SK-N-SH treated with all-trans-retinoic acid at 6 μM for 48 hours (cell line): ENCODE data around the gene ITIH4.

ENCODE experiments used
- ATAC-seq: fragments of 200-7000 bp; cut with Tn5 transposase; 3 replicates; pipeline ENCODE4 v1.9.1; 2020; ENCODE audit warnings: mild to moderate bottlenecking, moderate library complexity
- ARNTL ChIP-seq: fragments of 450-650 bp; formaldehyde crosslinking; IDR thresholded peaks from 2 replicates; pipeline ENCODE4 v1.5.0; 2020; ENCODE audit warnings: low read depth, mild to moderate bottlenecking, moderate library complexity, borderline replicate concordance
- BACH2 ChIP-seq: fragments of 250-450 bp; sonication (Bioruptor Pico); IDR thresholded peaks from 2 replicates; pipeline ENCODE4 v1.9.0; 2021; ENCODE audit warnings: mild to moderate bottlenecking, borderline replicate concordance
- CSDC2 ChIP-seq: fragments of 250-450 bp; sonication (Bioruptor Pico); IDR thresholded peaks from 2 replicates; pipeline ENCODE4 v1.5.0; 2020; ENCODE audit warnings: mild to moderate bottlenecking, moderate library complexity
- CSRNP3 ChIP-seq: fragments of 250-450 bp; sonication (Bioruptor Pico); IDR thresholded peaks from 2 replicates; pipeline ENCODE4 v1.5.1; 2021; ENCODE audit warnings: mild to moderate bottlenecking, moderate library complexity
- ESRRG ChIP-seq: fragments of 250-450 bp; sonication (Bioruptor Pico); IDR thresholded peaks from 2 replicates; pipeline ENCODE4 v1.6.1; 2021; ENCODE audit warnings: mild to moderate bottlenecking
- GLIS3 ChIP-seq: fragments of 250-450 bp; sonication (Bioruptor Pico); IDR thresholded peaks from 2 replicates; pipeline ENCODE4 v1.5.0; 2020; ENCODE audit warnings: mild to moderate bottlenecking, moderate library complexity
- ISL1 ChIP-seq: fragments of 250-450 bp; sonication (Bioruptor Pico); IDR thresholded peaks from 2 replicates; pipeline ENCODE4 v2.1.2; 2022; ENCODE audit warnings: mild to moderate bottlenecking, moderate library complexity
- OSR1 ChIP-seq: fragments of 250-450 bp; sonication (Bioruptor Pico); IDR thresholded peaks from 2 replicates; pipeline ENCODE4 v1.8.0; 2022; ENCODE audit warnings: moderate library complexity, mild to moderate bottlenecking, inconsistent platforms
- POU6F1 ChIP-seq: fragments of 250-450 bp; sonication (Bioruptor Pico); IDR thresholded peaks from 2 replicates; pipeline ENCODE4 v1.8.0; 2021; ENCODE audit warnings: low read depth, mild to moderate bottlenecking, moderate library complexity, borderline replicate concordance
- PPARA ChIP-seq: fragments of 250-450 bp; sonication (Bioruptor Pico); IDR thresholded peaks from 2 replicates; pipeline ENCODE4 v1.5.0; 2020; ENCODE audit warnings: mild to moderate bottlenecking, borderline replicate concordance
- RARB ChIP-seq: fragments of 250-450 bp; sonication (Bioruptor Pico); IDR thresholded peaks from 2 replicates; pipeline ENCODE4 v1.8.0; 2021; ENCODE audit warnings: mild to moderate bottlenecking, moderate library complexity
- SNAI2 ChIP-seq: fragments of 250-450 bp; sonication (Bioruptor Pico); IDR thresholded peaks from 2 replicates; pipeline ENCODE4 v1.5.0; 2020; ENCODE audit warnings: mild to moderate bottlenecking, moderate library complexity
- TCF4 ChIP-seq: fragments of 250-450 bp; sonication (Bioruptor Pico); IDR thresholded peaks from 2 replicates; pipeline ENCODE4 v1.8.0; 2021; ENCODE audit warnings: mild to moderate bottlenecking, moderate library complexity, borderline replicate concordance
- TOX ChIP-seq: fragments of 250-450 bp; sonication (Bioruptor Pico); IDR thresholded peaks from 2 replicates; pipeline ENCODE4 v1.8.0; 2021; ENCODE audit warnings: mild to moderate bottlenecking, moderate library complexity, borderline replicate concordance
- ZC3H10 ChIP-seq: fragments of 250-450 bp; sonication (Bioruptor Pico); IDR thresholded peaks from 2 replicates; pipeline ENCODE4 v1.5.1; 2021; ENCODE audit warnings: mild to moderate bottlenecking, moderate library complexity
- ZFP3 ChIP-seq: fragments of 250-450 bp; sonication (Bioruptor Pico); IDR thresholded peaks from 2 replicates; pipeline ENCODE4 v1.5.0; 2020; ENCODE audit warnings: mild to moderate bottlenecking, moderate library complexity
- ZFP30 ChIP-seq: fragments of 450-650 bp; formaldehyde crosslinking; IDR thresholded peaks from 2 replicates; pipeline ENCODE4 v1.5.0; 2022; ENCODE audit warnings: mild to moderate bottlenecking, moderate library complexity
- ZNF565 ChIP-seq: fragments of 450-650 bp; formaldehyde crosslinking; conservative IDR thresholded peaks from 2 replicates; pipeline ENCODE4 v1.5.0; 2020; ENCODE audit warnings: low read depth, mild to moderate bottlenecking, moderate library complexity
- ZNF70 ChIP-seq: fragments of 450-650 bp; formaldehyde crosslinking; IDR thresholded peaks from 2 replicates; pipeline ENCODE4 v1.5.0; 2020; ENCODE audit warnings: mild to moderate bottlenecking, moderate library complexity
- ZNF8 ChIP-seq: fragments of 450-650 bp; formaldehyde crosslinking; IDR thresholded peaks from 2 replicates; pipeline ENCODE4 v1.5.0; 2020; ENCODE audit warnings: mild to moderate bottlenecking, moderate library complexity
- TF ChIP-seq, protein P1 (sequence below): fragments of 250-450 bp; sonication (Bioruptor Pico); IDR thresholded peaks from 2 replicates; pipeline ENCODE4 v1.5.1; 2020; ENCODE audit warnings: low read depth, mild to moderate bottlenecking, moderate library complexity

Gene ITIH4

GRCh38 chr3:52771334-52771681, 59.2 kb downstream of the ITIH4 start:
- no peak for TF ChIP-seq ZNF8 (CRISPR knock-in tag)
- no peak for TF ChIP-seq ISL1 (CRISPR knock-in tag)
- TF ChIP-seq, all 23 proteins: peak for 0
- peak; percentile 10 for ATAC-seq

GRCh38 chr3:52770496-52771333, 59.8 kb downstream of the ITIH4 start, which contains the start of gene NEK4:
Gene NEK4 (minus strand): TSS chr3:52770940. CDS start chr3:52770746, 194 bp downstream.
- ATAC-seq = peak; percentile 99
- TF ChIP-seq, protein P1, sequence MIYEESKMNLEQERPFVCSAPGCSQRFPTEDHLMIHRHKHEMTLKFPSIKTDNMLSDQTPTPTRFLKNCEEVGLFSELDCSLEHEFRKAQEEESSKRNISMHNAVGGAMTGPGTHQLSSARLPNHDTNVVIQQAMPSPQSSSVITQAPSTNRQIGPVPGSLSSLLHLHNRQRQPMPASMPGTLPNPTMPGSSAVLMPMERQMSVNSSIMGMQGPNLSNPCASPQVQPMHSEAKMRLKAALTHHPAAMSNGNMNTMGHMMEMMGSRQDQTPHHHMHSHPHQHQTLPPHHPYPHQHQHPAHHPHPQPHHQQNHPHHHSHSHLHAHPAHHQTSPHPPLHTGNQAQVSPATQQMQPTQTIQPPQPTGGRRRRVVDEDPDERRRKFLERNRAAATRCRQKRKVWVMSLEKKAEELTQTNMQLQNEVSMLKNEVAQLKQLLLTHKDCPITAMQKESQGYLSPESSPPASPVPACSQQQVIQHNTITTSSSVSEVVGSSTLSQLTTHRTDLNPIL (CRISPR knock-in tag) = no peak
- no peak for TF ChIP-seq BACH2 (CRISPR knock-in tag)
- no peak for TF ChIP-seq CSDC2 (CRISPR knock-in tag)
- no peak for TF ChIP-seq ARNTL (CRISPR knock-in tag)
- TF ChIP-seq ZFP30 (CRISPR knock-in tag) = no peak
- no peak for TF ChIP-seq RARB (CRISPR knock-in tag)
- no peak; the same call in 1 of the 2 replicates for TF ChIP-seq TCF4
- TF ChIP-seq ESRRG (CRISPR knock-in tag) = no peak
- no peak for TF ChIP-seq ZC3H10 (CRISPR knock-in tag)
- TF ChIP-seq, all 23 proteins: peak for 0

DNA sequence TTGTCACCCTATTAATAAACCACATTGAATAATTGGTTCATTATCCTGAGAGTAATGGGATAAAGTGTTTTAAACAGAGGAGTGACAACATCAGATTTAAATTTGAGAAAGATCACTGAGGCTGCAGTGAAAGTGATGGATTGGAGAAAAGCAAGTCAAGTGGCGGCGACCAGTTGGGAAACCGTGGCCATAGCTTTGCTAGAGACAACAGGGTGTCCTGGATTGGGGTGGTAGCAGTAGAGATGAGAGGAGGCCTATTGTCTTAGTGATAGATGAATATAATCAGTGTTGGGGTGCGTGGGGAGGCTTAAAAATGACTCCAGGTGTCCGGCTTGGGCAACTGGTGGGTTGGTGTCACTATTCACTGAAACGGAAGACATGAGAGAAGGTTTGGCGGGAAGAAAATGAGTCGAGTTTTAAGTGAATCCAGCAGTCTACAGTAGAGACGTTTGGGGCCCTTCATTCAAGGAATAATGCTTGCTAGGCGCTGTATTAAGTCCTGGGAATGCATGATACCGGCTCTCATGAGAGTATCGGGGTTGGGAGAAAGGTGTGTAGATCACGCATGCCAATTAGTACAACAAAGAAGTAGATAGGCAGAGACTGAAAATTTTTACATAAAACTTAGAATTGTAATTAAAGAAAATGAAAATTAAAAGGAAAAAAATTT, 60.6 kb downstream of the ITIH4 start:
- ATAC-seq = peak; percentile 13; the same call in 2 of the 3 replicates
- no peak for TF ChIP-seq PPARA (CRISPR knock-in tag)
- TF ChIP-seq ZNF70 = no peak

- TF ChIP-seq GLIS3 (CRISPR knock-in tag) (no peak), SNAI2 (CRISPR knock-in tag) (no peak), ISL1 (CRISPR knock-in tag) (no peak), ZFP30 (CRISPR knock-in tag) (no peak), RARB (CRISPR knock-in tag) (no peak), ESRRG (CRISPR knock-in tag) (no peak), ARNTL (CRISPR knock-in tag) (no peak), ZFP3 (CRISPR knock-in tag) (no peak), OSR1 (CRISPR knock-in tag) (no peak), TOX (CRISPR knock-in tag) (no peak), ZNF70 (no peak), CSDC2 (CRISPR knock-in tag) (no peak), ZNF565 (CRISPR knock-in tag) (no peak), POU6F1 (CRISPR knock-in tag) (no peak), TCF4 (no peak), PPARA (CRISPR knock-in tag) (no peak), CSRNP3 (no peak), BACH2 (CRISPR knock-in tag) (no peak), ZC3H10 (CRISPR knock-in tag) (no peak)
- TF ChIP-seq, protein P1 (CRISPR knock-in tag) = no peak
- no peak for ATAC-seq
These were observed 67.0 kb downstream of the ITIH4 start for GRCh38 chr3:52763466-52763865.
